22Rv1 (cell line): ENCODE results near the gene MEA1.

Source experiments
- H3K27ac ChIP-seq: fragments of 450-650 bp; 2 replicates; pipeline ENCODE4 v1.5.1; 2017
- CTCF ChIP-seq: fragments of 450-650 bp; IDR thresholded peaks from 2 replicates; pipeline ENCODE4 v1.5.1; 2017; ENCODE audit warnings: mild to moderate bottlenecking
- ZFX ChIP-seq: fragments of 450-650 bp; IDR thresholded peaks from 2 replicates; pipeline ENCODE4 v1.6.1; 2017; ENCODE audit warnings: antibody characterized with exemption, borderline replicate concordance

Gene MEA1

GRCh38 chr6:42962096-42962495 is 51.6 kb downstream of the MEA1 start:
- TF ChIP-seq ZFX (no peak), CTCF (no peak)

More at GRCh38 chr6:42962096-42962495, 51.6 kb downstream of the MEA1 start:
- peak overlapping the region; percentile 84 for H3K27ac ChIP-seq
